ENCODE data around the gene PYCARD. TPM values are rescaled to one million over a fixed set of nuclear protein-coding genes. Genes with fewer than 3 reads are reported as not detected.

PYCARD gene
- total RNA-seq, 4 donors from 2014 or later = 33.3 to 128 (median 90.6) TPM

DNA sequence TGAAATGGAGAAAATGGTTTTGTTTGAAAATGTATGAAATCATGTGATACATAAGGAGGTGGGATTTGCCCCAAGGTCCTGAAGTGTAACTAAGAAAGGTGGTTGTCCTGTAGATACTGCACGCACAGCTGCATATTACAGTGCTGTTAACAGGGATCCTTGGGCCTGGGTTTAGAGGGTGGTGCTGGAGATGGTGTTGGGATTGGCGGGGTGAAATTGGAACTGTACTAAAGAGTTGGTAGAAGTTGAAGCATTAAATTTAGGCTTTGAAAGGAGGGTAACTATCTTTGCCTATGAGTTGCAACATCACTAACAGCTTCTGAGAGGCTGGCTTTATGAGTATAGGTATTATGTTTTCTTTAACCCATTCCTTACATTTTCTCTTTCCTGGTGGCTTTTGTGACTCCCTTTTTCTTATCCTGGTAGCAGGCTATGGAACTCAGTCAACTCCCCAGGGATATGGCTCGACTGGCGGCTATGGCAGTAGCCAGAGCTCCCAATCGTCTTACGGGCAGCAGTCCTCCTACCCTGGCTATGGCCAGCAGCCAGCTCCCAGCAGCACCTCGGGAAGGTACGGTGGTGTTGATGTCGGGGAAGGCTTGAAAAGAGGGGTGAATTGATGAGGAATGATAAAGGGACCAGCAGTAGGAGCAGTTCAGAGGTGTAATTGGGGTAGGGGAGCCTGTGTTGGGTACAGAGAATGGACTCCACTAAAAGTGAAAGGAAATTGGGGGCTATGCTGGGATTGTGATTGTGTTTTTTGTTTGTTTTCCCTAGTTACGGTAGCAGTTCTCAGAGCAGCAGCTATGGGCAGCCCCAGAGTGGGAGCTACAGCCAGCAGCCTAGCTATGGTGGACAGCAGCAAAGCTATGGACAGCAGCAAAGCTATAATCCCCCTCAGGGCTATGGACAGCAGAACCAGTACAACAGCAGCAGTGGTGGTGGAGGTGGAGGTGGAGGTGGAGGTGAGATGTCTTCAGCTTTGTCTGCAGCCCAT lies 18.8 kb downstream of the PYCARD start:
- intact Hi-C loops (cut with DNase I; ENCODE audit: low total_unique reads) = loop anchor here (10.0 kb wide), 1 partner anchor 261 kb away; the partner anchor contains the start of gene ZNF843
- in situ Hi-C loops (cut with MboI; ENCODE audit: low pct_ligation_motif_present in 1 of 4, low pct_unique_long_range_greater_than_20kb in 1 of 4, low sequenced_read_pairs in 3 of 4) = loop anchor here in 1 of 4 donors (25.0 kb wide), 1 partner anchor 254 kb away; the partner anchor contains the start of genes COX6A2 and ZNF843
- Histone ChIP-seq H3K4me1 (peaks cover 18 to 40% (median 31%) of the 10 kb centered on the region in 4 donors), H3K4me3 (no peak overlapping the region), H3K9me3 (no peaks in the 10 kb centered on the region), H3K27ac (no peak overlapping the region), H3K27me3 (no peaks in the 10 kb centered on the region), H3K36me3 (peaks cover 0 to 62% (median 26%) of the 10 kb centered on the region in 4 donors)
- no peak for DNase-seq
- TF ChIP-seq POLR2A (IDR thresholded peaks at IDR 0.05) (no peak), POLR2AphosphoS5 (IDR thresholded peaks at IDR 0.05) (no peak), EP300 (IDR thresholded peaks at IDR 0.05; ENCODE audit: low read depth) (no peak)
- TF ChIP-seq, protein P1, sequence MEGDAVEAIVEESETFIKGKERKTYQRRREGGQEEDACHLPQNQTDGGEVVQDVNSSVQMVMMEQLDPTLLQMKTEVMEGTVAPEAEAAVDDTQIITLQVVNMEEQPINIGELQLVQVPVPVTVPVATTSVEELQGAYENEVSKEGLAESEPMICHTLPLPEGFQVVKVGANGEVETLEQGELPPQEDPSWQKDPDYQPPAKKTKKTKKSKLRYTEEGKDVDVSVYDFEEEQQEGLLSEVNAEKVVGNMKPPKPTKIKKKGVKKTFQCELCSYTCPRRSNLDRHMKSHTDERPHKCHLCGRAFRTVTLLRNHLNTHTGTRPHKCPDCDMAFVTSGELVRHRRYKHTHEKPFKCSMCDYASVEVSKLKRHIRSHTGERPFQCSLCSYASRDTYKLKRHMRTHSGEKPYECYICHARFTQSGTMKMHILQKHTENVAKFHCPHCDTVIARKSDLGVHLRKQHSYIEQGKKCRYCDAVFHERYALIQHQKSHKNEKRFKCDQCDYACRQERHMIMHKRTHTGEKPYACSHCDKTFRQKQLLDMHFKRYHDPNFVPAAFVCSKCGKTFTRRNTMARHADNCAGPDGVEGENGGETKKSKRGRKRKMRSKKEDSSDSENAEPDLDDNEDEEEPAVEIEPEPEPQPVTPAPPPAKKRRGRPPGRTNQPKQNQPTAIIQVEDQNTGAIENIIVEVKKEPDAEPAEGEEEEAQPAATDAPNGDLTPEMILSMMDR (IDR thresholded peaks at IDR 0.05) = no peak
- WGBS, 2 donors (ENCODE audit: low coverage in 1 of 2) = 78 to 83% methylated on average over 9 to 10 of the region's 10 CpGs

DNA sequence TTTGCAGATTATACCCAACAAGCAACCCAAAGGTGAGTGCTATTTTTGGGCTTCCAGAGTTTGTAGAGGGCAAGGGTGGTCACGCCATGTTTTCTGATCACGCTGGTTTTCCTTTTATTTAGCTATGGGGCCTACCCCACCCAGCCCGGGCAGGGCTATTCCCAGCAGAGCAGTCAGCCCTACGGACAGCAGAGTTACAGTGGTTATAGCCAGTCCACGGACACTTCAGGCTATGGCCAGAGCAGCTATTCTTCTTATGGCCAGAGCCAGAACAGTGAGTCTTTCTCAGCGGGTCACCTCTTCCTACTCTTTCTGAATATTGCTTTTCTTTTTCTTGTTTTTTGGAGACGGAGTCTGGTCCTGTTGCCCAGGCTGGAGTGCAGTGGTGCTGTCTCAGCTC lies 20.2 kb downstream of the PYCARD start:
- Histone ChIP-seq H3K9me3 (no peaks in the 10 kb centered on the region), H3K27me3 (no peaks in the 10 kb centered on the region), H3K4me1 (peaks cover 19 to 41% (median 32%) of the 10 kb centered on the region in 4 donors), H3K27ac (peak overlapping the region in 1 of 4 donors; percentile 98), H3K36me3 (peaks cover 0 to 50% (median 19%) of the 10 kb centered on the region in 4 donors), H3K4me3 (peak overlapping the region in 1 of 4 donors; percentile 93)
- in situ Hi-C loops (cut with MboI; ENCODE audit: low pct_ligation_motif_present in 1 of 4, low pct_unique_long_range_greater_than_20kb in 1 of 4, low sequenced_read_pairs in 3 of 4) = loop anchor here in 1 of 4 donors (25.0 kb wide), 1 partner anchor 255 kb away; the partner anchor contains the start of genes COX6A2 and ZNF843
- WGBS, 2 donors (ENCODE audit: low coverage in 1 of 2) = 31 to 45% methylated on average over 2 to 7 of the region's 7 CpGs
- intact Hi-C loops (cut with DNase I; ENCODE audit: low total_unique reads) = loop anchor here (10.0 kb wide), 1 partner anchor 262 kb away; the partner anchor contains the start of gene ZNF843
- DNase-seq = no peak
- TF ChIP-seq POLR2A (IDR thresholded peaks at IDR 0.05) (no peak), EP300 (IDR thresholded peaks at IDR 0.05; ENCODE audit: low read depth) (no peak)
- TF ChIP-seq, protein P1 (IDR thresholded peaks at IDR 0.05) = no peak

DNA sequence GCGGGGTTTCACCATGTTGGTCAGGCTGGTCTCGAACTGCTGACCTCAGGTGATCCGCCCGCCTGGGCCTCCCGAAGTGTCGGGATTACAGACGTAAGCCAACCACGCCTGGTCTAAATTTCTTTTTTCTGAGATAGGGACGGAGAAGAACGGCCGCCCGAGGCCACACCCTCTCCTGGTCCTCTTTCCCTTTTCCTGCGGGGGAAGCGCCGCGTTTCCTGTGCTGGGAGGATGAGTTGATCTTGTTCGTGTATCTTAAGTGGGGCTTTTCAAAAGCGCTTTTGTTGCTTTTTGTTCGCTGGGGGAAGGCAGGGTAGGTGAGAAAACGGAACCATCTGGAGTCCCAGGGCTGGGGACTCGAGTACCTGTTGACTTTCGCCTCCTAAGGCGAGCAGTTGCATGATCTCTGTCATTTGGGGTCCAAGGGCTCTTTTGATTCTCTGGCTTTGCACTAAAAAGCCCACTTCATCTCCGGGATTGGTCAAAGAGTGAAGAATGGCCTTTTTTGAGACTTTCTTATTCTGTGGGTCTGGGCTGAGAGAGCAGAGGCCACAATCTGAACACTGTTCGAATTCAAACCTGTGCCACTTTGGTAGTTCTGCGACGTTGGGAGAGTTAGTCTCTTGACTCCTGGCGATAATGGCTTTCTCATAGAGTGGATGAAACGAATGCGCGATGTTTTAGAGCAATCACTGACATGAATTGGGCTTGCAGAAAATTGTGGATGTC lies 21.3 kb downstream of the PYCARD start:
- Histone ChIP-seq H3K36me3 (peaks cover 0 to 39% (median 14%) of the 10 kb centered on the region in 4 donors), H3K9me3 (no peaks in the 10 kb centered on the region), H3K27me3 (no peaks in the 10 kb centered on the region), H3K27ac (peak overlapping the region; percentile 96 to 99 (median 98)), H3K4me1 (peaks cover 19 to 41% (median 32%) of the 10 kb centered on the region in 4 donors), H3K4me3 (peak overlapping the region; percentile 70 to 99 (median 94))
- peak; percentile 38 for DNase-seq
- intact Hi-C loops (cut with DNase I; ENCODE audit: low total_unique reads) = loop anchor here (10.0 kb wide), 1 partner anchor 264 kb away; the partner anchor contains the start of gene ZNF843
- WGBS, 2 donors (ENCODE audit: low coverage in 1 of 2) = 7 to 9% methylated on average over 11 to 30 of the region's 31 CpGs
- TF ChIP-seq, protein P1 (IDR thresholded peaks at IDR 0.05) = no peak
- no peak for TF ChIP-seq POLR2AphosphoS5 (IDR thresholded peaks at IDR 0.05)
- TF ChIP-seq POLR2A (IDR thresholded peaks at IDR 0.05) = no peak
- no peak for TF ChIP-seq EP300 (IDR thresholded peaks at IDR 0.05; ENCODE audit: low read depth)
- in situ Hi-C loops (cut with MboI; ENCODE audit: low pct_ligation_motif_present in 1 of 4, low pct_unique_long_range_greater_than_20kb in 1 of 4, low sequenced_read_pairs in 3 of 4) = loop anchor here in 1 of 4 donors (25.0 kb wide), 1 partner anchor 256 kb away; the partner anchor contains the start of genes COX6A2 and ZNF843

Data from transverse colon (tissue), 4 donors.